WERI-Rb-1 (cell line): Measurements from ENCODE around the gene HOXD4.

Source experiments
- DNase-seq: peaks from one replicate; pipeline ENCODE4 v3.0.0-alpha.2; 2020
- H3K27ac ChIP-seq: fragments of 250-450 bp; sonication (Bioruptor Pico); 2 replicates; pipeline ENCODE4 v1.5.1; 2020; ENCODE audit warnings: mild to moderate bottlenecking, moderate library complexity
- H3K27me3 ChIP-seq: fragments of 250-450 bp; sonication (Bioruptor Pico); 2 replicates; pipeline ENCODE4 v1.5.1; 2021; ENCODE audit warnings: mild to moderate bottlenecking, low read depth, moderate library complexity; ENCODE audit not compliant: insufficient read depth, severe bottlenecking
- H3K36me3 ChIP-seq: fragments of 250-450 bp; sonication (Bioruptor Pico); 2 replicates; pipeline ENCODE4 v1.5.1; 2020; ENCODE audit warnings: mild to moderate bottlenecking, moderate library complexity
- H3K4me3 ChIP-seq: 2 replicates; pipeline ENCODE4 v1.5.1; 2011; ENCODE audit warnings: low read depth, mild to moderate bottlenecking, control low read depth, low read length
- H3K9me3 ChIP-seq: fragments of 250-450 bp; sonication (Bioruptor Pico); 2 replicates; pipeline ENCODE4 v1.5.1; 2021; ENCODE audit warnings: mild to moderate bottlenecking, moderate library complexity; ENCODE audit not compliant: severe bottlenecking
- TF ChIP-seq, protein P1 (sequence below): IDR thresholded peaks from 2 replicates; pipeline ENCODE4 v1.5.1; 2011; ENCODE audit warnings: low read depth, mild to moderate bottlenecking, control low read depth, inconsistent platforms, low read length

HOXD4 gene

DNA sequence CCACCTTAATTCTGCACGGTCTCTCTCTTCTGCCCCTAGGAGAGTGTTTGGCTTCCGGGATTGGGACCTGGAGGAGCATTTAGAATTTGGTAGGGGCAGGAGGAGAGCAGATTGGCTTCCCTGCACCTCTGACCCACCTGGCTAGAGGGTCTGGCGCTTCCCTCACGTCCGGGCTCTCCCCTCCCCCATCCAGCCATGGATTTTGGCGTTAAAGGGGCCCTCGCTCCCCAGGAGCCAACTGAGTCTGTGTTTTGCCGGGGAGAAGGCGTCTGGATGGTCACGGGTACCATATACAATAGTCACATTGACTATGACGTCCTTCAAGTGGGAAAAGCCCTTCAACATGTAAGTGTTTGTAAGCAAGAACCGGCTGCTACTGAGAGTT is 12.3 kb downstream of the HOXD4 start:
- no peak for DNase-seq
- H3K9me3 ChIP-seq = peaks cover 34% of the 10 kb centered on the region
- no peak overlapping the region for H3K4me3 ChIP-seq
- peaks cover 90% of the 10 kb centered on the region for H3K27me3 ChIP-seq
- TF ChIP-seq, protein P1, sequence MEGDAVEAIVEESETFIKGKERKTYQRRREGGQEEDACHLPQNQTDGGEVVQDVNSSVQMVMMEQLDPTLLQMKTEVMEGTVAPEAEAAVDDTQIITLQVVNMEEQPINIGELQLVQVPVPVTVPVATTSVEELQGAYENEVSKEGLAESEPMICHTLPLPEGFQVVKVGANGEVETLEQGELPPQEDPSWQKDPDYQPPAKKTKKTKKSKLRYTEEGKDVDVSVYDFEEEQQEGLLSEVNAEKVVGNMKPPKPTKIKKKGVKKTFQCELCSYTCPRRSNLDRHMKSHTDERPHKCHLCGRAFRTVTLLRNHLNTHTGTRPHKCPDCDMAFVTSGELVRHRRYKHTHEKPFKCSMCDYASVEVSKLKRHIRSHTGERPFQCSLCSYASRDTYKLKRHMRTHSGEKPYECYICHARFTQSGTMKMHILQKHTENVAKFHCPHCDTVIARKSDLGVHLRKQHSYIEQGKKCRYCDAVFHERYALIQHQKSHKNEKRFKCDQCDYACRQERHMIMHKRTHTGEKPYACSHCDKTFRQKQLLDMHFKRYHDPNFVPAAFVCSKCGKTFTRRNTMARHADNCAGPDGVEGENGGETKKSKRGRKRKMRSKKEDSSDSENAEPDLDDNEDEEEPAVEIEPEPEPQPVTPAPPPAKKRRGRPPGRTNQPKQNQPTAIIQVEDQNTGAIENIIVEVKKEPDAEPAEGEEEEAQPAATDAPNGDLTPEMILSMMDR = no peak
- no peak overlapping the region for H3K27ac ChIP-seq
- no peaks in the 10 kb centered on the region for H3K36me3 ChIP-seq

DNA sequence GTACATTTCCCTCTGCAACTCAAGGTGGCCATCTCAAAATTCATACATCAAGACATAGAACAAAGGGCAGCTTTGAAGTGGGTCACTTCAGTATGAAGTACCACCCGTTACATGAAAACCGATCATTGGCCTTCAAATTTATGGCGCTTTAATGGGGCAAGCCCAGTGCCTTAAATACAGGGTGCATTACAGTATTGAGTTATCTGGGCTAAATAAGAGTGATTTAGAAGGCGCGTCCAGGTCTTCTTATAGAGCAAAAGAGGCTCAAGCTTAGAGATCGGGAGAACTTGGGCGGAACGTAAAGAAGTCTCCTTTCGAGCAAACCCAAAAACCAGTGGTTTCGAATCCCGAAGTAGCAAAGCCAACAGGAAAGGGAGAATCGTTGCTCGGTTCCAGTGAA is 12.9 kb downstream of the HOXD4 start:
- Histone ChIP-seq H3K27ac (no peak overlapping the region), H3K9me3 (peaks cover 34% of the 10 kb centered on the region), H3K27me3 (peaks cover 91% of the 10 kb centered on the region), H3K4me3 (no peak overlapping the region), H3K36me3 (no peaks in the 10 kb centered on the region)
- TF ChIP-seq, protein P1 = no peak
- no peak for DNase-seq

DNA sequence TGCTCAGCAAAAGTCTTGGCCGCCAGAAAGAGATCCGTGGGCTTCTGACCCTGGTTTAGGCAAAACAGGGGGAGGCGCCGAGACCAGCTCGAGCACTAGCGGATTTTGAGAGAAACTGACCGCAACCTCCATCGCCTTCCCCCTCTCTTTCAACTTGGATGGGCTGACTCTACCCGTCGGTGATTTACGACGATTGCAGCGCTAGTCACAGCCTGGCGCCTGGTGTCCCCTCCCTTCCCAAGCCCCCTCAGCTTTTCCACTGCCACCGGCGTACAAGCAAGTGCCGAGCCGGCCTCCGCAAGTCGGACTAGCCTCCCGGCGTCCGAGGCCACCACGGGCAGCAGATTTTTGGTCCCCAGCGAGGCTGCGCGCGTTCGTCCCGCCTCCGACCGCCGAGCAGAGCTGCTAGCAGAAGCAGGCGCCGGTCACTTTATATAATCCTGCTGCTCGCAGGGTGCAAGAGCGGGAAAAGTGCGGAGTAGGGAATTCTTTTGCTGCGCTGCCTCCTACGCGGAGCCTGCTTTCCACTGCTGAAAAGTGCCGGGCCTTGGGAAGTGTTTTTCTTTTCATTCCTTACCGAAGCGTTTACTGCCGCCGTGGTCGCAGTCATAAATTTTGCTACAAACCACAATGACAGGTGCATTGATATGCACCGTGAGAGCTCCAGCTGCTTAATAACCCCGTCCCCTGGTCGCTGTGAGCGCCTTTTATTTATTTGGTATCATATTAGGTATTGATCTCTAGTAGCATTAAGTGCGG is 13.4 kb downstream of the HOXD4 start:
- Histone ChIP-seq H3K36me3 (no peaks in the 10 kb centered on the region), H3K27me3 (peaks cover 91% of the 10 kb centered on the region), H3K27ac (no peak overlapping the region), H3K9me3 (peaks cover 29% of the 10 kb centered on the region), H3K4me3 (0 out of 2 replicates have a peak overlapping the region, but pooled peaks have one; percentile 8)
- DNase-seq = no peak
- TF ChIP-seq, protein P1 = no peak

DNA sequence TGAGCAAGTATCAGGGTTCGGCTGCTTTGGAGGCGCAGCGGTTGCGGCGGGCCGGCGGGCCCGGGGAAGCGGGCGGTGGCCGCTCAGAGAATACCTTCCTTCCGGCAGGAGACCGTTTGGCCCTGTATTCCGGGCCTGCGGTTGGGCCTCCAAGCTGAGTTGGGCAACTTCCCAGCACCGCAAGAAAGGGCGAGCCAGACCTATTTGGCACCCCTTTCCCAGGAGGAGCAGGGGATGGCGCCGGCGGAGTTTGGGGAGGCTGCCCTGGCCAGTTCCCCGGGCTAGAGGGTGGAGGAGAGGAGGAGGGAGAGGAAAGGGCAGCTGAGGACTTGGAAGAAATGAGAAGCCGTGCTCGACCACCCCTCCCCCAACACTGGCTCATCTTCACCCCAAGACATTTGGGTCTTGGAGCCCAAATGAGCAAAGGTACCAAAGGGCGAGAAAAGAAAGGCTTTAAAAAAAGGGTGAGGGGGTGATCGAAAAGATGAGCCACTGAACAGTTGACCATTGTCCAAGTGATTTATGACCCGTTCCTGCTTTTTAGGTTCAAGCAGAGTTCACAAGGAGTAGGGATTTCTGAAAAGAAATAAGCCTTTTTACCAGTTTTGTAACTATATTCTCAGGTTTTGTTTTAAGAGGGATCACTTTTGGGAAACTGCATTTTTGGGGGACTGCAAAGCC is 14.2 kb downstream of the HOXD4 start:
- Histone ChIP-seq H3K9me3 (peaks cover 22% of the 10 kb centered on the region), H3K4me3 (no peak overlapping the region), H3K36me3 (no peaks in the 10 kb centered on the region), H3K27me3 (peaks cover 91% of the 10 kb centered on the region), H3K27ac (no peak overlapping the region)
- TF ChIP-seq, protein P1 = no peak
- DNase-seq = no peak

DNA sequence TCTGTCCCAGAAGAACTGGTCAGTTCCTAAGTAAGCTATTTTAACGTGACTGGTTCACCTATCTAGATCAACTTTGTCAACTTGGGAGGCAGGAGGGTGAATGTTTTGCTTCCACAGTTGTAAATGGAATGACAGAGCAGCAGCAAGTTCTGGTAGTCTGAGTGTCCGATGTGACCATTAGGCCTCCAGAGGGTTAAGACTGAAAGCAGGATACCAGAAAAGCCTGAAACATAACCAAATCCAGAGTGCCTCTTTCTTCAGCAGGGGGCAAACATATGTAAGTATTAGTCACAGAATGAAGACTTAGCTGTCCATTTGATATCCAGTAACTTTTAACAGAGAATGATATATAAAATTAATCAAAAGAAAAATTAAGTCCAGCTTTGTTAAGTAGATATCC is 14.9 kb downstream of the HOXD4 start:
- no peak overlapping the region for H3K27ac ChIP-seq
- H3K27me3 ChIP-seq = peaks cover 90% of the 10 kb centered on the region
- H3K36me3 ChIP-seq = no peaks in the 10 kb centered on the region
- H3K4me3 ChIP-seq = no peak overlapping the region
- no peak for DNase-seq
- TF ChIP-seq, protein P1 = no peak
- peaks cover 16% of the 10 kb centered on the region for H3K9me3 ChIP-seq
